ENCODE data around the gene PDE9A. TPM values are rescaled to one million over a fixed set of nuclear protein-coding genes. Genes with fewer than 3 reads are reported as not detected.

PDE9A gene
- total and polyA plus RNA-seq, 2 experiments from 2014 or later: 6.8 to 14.2 TPM

DNA sequence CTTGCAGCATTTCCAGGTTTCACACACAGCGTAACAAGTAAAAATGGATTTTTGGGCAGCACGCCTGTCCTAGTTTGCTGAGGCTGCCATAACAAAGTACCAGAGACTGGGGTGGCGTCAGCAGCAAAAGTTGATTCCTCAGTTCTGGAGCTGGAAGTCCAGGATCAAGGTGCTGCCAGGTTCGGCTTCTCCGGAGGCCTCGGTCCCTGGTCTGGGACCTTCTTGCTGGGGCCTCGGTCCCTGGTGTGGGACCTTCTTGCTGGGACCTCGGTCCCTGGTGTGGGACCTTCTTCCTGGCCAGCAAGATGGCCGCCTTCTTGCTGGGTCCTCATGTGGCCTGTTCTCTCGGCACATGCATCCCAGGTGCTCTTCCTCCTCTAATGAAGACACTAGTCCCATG lies 104.0 kb downstream of the PDE9A start:
- H3K9me3 ChIP-seq (ENCODE audit: low read depth): no peaks in the 10 kb centered on the region
- H3K4me1 ChIP-seq (ENCODE audit: low read depth): peaks cover 2% of the 10 kb centered on the region
- no peak overlapping the region for H3K4me3 ChIP-seq
- no peak for DNase-seq (ENCODE audit: low read depth in 1 of 2, low spot score in 1 of 2)
- H3K36me3 ChIP-seq: no peaks in the 10 kb centered on the region
- no peaks in the 10 kb centered on the region for H3K27me3 ChIP-seq
- H3K27ac ChIP-seq: no peak overlapping the region
- TF ChIP-seq, protein P1, sequence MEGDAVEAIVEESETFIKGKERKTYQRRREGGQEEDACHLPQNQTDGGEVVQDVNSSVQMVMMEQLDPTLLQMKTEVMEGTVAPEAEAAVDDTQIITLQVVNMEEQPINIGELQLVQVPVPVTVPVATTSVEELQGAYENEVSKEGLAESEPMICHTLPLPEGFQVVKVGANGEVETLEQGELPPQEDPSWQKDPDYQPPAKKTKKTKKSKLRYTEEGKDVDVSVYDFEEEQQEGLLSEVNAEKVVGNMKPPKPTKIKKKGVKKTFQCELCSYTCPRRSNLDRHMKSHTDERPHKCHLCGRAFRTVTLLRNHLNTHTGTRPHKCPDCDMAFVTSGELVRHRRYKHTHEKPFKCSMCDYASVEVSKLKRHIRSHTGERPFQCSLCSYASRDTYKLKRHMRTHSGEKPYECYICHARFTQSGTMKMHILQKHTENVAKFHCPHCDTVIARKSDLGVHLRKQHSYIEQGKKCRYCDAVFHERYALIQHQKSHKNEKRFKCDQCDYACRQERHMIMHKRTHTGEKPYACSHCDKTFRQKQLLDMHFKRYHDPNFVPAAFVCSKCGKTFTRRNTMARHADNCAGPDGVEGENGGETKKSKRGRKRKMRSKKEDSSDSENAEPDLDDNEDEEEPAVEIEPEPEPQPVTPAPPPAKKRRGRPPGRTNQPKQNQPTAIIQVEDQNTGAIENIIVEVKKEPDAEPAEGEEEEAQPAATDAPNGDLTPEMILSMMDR (IDR thresholded peaks at IDR 0.05; ENCODE audit: low read depth, low read length): no peak

DNA sequence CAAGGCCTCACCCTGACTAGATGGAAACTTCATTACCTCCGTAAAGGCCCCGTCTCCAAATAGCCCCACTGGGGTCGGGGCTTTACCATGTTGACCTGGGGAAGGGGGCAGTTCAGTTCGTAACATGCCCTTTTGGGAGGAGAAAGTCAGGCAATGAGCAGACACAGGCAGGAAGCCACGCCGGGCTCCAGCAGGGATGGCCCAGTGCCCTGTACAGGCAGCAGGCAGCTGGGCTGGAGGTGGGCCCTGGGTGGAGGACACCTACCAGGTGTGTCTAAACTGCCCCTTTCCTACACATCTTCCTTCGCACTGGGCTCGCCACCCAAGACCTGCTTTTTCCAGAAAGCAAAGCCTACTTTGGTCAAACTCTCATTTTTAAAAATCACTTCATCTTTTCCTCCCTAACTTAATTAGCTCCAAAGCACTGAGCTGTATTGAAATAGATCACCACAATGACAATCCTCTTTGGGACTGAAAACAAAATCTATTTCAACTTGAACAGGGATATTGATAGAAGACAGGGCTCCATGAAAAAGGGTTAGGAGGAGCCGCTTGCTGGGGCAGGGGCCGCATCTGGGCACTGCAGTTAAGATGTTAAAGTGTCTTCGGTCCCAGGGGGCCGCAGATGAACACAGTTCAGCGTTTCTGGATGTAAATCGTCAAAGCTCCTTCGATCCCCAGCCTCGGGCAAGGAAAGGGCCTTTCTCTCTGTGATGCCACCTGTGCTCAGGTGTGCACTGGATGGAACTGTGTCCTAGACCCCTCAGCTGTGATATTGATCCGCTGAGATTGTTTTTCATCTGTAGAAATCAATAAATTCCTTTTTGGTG lies 104.6 kb downstream of the PDE9A start:
- H3K4me1 ChIP-seq (ENCODE audit: low read depth): peaks cover 2% of the 10 kb centered on the region
- H3K36me3 ChIP-seq: no peaks in the 10 kb centered on the region
- H3K9me3 ChIP-seq (ENCODE audit: low read depth): no peaks in the 10 kb centered on the region
- H3K27me3 ChIP-seq: no peaks in the 10 kb centered on the region
- H3K4me3 ChIP-seq: no peak overlapping the region
- H3K27ac ChIP-seq: no peak overlapping the region
- TF ChIP-seq, protein P1 (IDR thresholded peaks at IDR 0.05; ENCODE audit: low read depth, low read length): no peak
- DNase-seq (ENCODE audit: low read depth in 1 of 2, low spot score in 1 of 2): no peak

DNA sequence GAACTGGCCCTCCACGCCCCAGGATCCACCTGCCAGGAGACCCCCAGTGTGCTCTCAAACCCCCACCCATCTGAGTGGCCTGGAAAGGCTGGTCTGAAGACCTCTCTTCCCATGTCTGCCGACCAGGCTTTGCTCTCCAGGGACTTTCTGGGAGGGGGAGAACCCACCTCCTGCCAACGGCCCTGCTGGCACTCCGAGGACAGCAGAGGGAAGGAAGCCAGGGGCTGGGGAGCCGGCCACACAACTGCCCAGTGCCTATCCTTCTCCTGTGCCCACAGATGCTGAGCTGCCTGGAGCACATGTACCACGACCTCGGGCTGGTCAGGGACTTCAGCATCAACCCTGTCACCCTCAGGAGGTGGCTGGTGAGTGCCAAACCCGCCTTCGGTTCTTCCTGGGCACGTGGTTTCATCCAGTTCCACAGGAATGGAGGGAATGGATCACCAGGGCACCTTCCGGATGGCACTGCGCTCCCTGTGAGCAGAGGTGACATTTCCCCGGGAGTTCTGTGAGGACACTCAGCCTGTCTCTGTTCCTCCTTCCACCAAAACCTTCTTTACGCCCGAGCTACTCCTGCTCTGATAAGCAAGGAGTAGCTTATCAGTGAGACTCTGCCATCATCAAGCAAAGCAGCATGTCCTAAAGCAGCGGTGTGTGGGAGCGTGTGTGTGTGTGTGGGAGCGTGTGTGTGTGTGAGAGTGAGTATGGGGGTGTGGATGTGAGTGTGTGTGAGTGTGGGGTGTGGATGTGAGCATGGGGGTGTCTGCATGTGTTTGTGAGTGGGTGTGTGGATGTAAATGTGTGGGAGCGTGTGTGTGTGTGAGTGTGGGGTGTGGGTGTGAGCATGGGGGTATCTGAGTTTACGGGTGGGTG lies 105.5 kb downstream of the PDE9A start:
- no peaks in the 10 kb centered on the region for H3K27me3 ChIP-seq
- TF ChIP-seq, protein P1 (IDR thresholded peaks at IDR 0.05; ENCODE audit: low read depth, low read length): no peak
- peaks cover 2% of the 10 kb centered on the region for H3K4me1 ChIP-seq (ENCODE audit: low read depth)
- no peaks in the 10 kb centered on the region for H3K9me3 ChIP-seq (ENCODE audit: low read depth)
- no peaks in the 10 kb centered on the region for H3K36me3 ChIP-seq
- no peak overlapping the region for H3K27ac ChIP-seq
- no peak for DNase-seq (ENCODE audit: low read depth in 1 of 2, low spot score in 1 of 2)
- no peak overlapping the region for H3K4me3 ChIP-seq

DNA sequence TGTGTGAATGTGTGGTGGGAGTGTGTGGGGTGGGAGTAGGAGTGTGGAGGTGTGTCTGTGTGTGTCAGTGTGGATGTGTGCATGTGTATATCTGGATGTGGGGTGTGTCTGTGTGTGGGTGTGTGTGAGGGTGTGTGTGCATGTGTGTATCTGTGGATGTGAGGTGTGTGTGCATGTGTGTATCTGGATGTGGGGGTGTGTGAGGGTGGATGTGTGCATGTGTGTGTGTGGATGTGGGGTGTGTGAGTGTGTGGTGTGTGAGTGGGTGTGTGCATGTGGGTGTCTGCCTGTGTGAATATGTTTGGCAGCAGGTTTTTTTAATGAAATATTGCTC lies 106.1 kb downstream of the PDE9A start:
- Histone ChIP-seq H3K9me3 (ENCODE audit: low read depth) (no peaks in the 10 kb centered on the region), H3K36me3 (no peaks in the 10 kb centered on the region), H3K27me3 (no peaks in the 10 kb centered on the region), H3K4me3 (no peak overlapping the region), H3K27ac (no peak overlapping the region), H3K4me1 (ENCODE audit: low read depth) (peaks cover 2% of the 10 kb centered on the region)
- TF ChIP-seq, protein P1 (IDR thresholded peaks at IDR 0.05; ENCODE audit: low read depth, low read length): no peak
- DNase-seq (ENCODE audit: low read depth in 1 of 2, low spot score in 1 of 2): no peak

DNA sequence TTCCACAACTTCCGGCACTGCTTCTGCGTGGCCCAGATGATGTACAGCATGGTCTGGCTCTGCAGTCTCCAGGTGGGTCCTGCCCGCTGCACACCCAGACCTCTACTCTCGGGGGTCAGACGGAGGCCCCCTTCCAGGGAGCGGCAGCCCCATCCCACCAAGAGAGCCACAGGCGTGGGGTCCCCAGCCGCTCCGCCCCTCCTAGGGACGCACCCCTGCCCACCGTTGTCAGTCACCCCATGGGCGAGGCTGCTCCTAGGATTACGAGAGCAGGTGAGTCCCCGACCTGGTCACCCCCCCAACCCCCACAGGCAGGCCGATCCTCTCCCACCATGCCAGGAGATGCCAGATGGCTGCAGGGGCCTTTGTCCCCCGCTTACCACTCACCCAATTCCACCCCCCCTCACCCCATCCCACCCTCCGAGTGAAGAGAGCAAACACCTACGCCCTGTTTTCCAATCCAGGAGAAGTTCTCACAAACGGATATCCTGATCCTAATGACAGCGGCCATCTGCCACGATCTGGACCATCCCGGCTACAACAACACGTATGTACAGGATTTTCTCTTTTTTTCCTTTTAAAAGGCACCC lies 107.0 kb downstream of the PDE9A start:
- DNase-seq (ENCODE audit: low read depth in 1 of 2, low spot score in 1 of 2): no peak
- no peak overlapping the region for H3K4me3 ChIP-seq
- H3K27ac ChIP-seq: no peak overlapping the region
- TF ChIP-seq, protein P1 (IDR thresholded peaks at IDR 0.05; ENCODE audit: low read depth, low read length): no peak
- no peaks in the 10 kb centered on the region for H3K9me3 ChIP-seq (ENCODE audit: low read depth)
- H3K27me3 ChIP-seq: no peaks in the 10 kb centered on the region
- peaks cover 2% of the 10 kb centered on the region for H3K4me1 ChIP-seq (ENCODE audit: low read depth)
- no peaks in the 10 kb centered on the region for H3K36me3 ChIP-seq
